Measurements from ENCODE around the gene DNLZ.

DNA sequence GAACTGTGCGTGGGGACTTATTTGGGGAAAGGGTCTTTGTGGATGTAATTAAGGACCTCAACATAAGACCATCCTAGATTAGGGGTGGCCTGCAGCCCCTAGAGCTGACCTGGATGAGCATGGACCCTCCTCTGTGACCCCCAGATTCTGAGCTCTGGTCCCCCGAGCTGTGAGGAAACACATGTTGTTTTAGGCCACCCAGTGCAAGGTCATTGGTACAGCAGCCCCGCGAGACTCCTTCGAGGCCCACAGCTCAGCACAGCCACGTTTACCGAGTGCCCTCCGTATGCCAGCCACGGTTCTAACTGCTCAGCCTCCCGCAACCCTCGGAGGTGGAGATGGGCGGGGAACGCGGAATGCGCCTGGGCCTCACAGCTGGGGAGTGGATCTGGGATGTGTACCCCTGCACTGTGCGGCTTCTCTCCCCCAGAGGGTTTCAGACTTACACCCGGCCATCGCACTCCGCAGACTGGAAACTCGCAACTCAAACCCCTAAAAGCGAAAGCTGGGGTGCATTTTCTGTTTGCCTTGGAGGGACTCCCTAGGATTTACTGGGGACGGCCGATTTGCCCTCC lies 40.7 kb downstream of the DNLZ start:
- TF ChIP-seq, protein P1, sequence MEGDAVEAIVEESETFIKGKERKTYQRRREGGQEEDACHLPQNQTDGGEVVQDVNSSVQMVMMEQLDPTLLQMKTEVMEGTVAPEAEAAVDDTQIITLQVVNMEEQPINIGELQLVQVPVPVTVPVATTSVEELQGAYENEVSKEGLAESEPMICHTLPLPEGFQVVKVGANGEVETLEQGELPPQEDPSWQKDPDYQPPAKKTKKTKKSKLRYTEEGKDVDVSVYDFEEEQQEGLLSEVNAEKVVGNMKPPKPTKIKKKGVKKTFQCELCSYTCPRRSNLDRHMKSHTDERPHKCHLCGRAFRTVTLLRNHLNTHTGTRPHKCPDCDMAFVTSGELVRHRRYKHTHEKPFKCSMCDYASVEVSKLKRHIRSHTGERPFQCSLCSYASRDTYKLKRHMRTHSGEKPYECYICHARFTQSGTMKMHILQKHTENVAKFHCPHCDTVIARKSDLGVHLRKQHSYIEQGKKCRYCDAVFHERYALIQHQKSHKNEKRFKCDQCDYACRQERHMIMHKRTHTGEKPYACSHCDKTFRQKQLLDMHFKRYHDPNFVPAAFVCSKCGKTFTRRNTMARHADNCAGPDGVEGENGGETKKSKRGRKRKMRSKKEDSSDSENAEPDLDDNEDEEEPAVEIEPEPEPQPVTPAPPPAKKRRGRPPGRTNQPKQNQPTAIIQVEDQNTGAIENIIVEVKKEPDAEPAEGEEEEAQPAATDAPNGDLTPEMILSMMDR (IDR thresholded peaks at IDR 0.05) = no peak
- TF ChIP-seq POLR2AphosphoS5 (IDR thresholded peaks at IDR 0.05; ENCODE audit: low read depth, low read length) (no peak), SIN3A (IDR thresholded peaks at IDR 0.05; ENCODE audit: borderline replicate concordance, insufficient read depth, low read depth, low read length) (no peak)
- TF ChIP-seq, protein P2, sequence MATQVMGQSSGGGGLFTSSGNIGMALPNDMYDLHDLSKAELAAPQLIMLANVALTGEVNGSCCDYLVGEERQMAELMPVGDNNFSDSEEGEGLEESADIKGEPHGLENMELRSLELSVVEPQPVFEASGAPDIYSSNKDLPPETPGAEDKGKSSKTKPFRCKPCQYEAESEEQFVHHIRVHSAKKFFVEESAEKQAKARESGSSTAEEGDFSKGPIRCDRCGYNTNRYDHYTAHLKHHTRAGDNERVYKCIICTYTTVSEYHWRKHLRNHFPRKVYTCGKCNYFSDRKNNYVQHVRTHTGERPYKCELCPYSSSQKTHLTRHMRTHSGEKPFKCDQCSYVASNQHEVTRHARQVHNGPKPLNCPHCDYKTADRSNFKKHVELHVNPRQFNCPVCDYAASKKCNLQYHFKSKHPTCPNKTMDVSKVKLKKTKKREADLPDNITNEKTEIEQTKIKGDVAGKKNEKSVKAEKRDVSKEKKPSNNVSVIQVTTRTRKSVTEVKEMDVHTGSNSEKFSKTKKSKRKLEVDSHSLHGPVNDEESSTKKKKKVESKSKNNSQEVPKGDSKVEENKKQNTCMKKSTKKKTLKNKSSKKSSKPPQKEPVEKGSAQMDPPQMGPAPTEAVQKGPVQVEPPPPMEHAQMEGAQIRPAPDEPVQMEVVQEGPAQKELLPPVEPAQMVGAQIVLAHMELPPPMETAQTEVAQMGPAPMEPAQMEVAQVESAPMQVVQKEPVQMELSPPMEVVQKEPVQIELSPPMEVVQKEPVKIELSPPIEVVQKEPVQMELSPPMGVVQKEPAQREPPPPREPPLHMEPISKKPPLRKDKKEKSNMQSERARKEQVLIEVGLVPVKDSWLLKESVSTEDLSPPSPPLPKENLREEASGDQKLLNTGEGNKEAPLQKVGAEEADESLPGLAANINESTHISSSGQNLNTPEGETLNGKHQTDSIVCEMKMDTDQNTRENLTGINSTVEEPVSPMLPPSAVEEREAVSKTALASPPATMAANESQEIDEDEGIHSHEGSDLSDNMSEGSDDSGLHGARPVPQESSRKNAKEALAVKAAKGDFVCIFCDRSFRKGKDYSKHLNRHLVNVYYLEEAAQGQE (IDR thresholded peaks at IDR 0.05; ENCODE audit: insufficient read depth in 1 of 2, low read depth in 2 of 2, low read length in 1 of 2) = no peak
